ENCODE data around the gene VDR.

- TF ChIP-seq TAF1 (IDR thresholded peaks at IDR 0.05; ENCODE audit: low read depth) (no peak), CTCF (IDR thresholded peaks at IDR 0.05; ENCODE audit: poor library complexity, severe bottlenecking) (no peak), RAD21 (conservative IDR thresholded peaks at IDR 0.05) (no peak)
Observed at GRCh38 chr12:47870175-47870781, 34.5 kb downstream of the VDR start.
